BJ (cell line): ENCODE results near the gene WDHD1. TPM values are rescaled to one million over a fixed set of nuclear protein-coding genes. Genes with fewer than 3 reads are reported as not detected.
A peak's percentile ranks its signal among the peaks of the same experiment; 100 is the strongest.

Source experiments
- CTCF ChIA-PET: fragments of 350-600 bp; formaldehyde crosslinking; extraction: SDS; loops from one replicate; lab custom pipeline; 2021; ENCODE audit warnings: antibody characterized with exemption, inconsistent platforms; lab: Yijun Ruan, JAX
- POLR2A ChIA-PET: fragments of 300-600 bp; sonication (Branson Sonifier 250); formaldehyde crosslinking; extraction: SDS; loops from one replicate; lab custom pipeline; 2021; ENCODE audit warnings: antibody characterized with exemption; lab: Charles Lee
- DNase-seq: peaks from one replicate; pipeline ENCODE4 v3.0.0-alpha.2; 2011; ENCODE audit warnings: low read depth
- H3K27me3 ChIP-seq: 2 replicates; pipeline ENCODE4 v1.6.0; 2011; ENCODE audit warnings: low read length; ENCODE audit not compliant: control insufficient read depth, insufficient read depth
- H3K36me3 ChIP-seq: 2 replicates; pipeline ENCODE4 v1.5.1; 2011; ENCODE audit warnings: low read length; ENCODE audit not compliant: control insufficient read depth, insufficient read depth
- H3K4me3 ChIP-seq: 2 replicates; pipeline ENCODE4 v1.5.1; 2011; ENCODE audit warnings: low read depth, mild to moderate bottlenecking, control low read depth, low read length
- CTCF ChIP-seq: IDR thresholded peaks from 2 replicates; pipeline ENCODE4 v1.5.1; 2011; ENCODE audit warnings: low read depth, mild to moderate bottlenecking, control low read depth, inconsistent platforms, low read length, moderate library complexity; ENCODE audit not compliant: insufficient read depth
- polyA plus RNA-seq: library from polyadenylated mRNA; depleted of rRNA; stranded (reverse); fragments of >200 nt; gene quantifications from 2 replicates; pipeline ENCODE4 v1.2.3, GENCODE V29; 2011

The WDHD1 gene
- polyA plus RNA-seq, 1 experiment, result 2.6 TPM

- no peak for TF ChIP-seq CTCF
- Histone ChIP-seq H3K27me3 (no peaks in the 10 kb centered on the region), H3K4me3 (no peak overlapping the region), H3K36me3 (peaks cover 12% of the 10 kb centered on the region)
- ChIA-PET POLR2A (no interaction called here), CTCF (interaction anchor here (1.2 to 2.0 kb wide), 2 partner anchors 11 to 107 kb away, joined by 3 to 12 read pairs; partner anchors contain the start of gene MAPK1IP1L)
- DNase-seq, result no peak
Measured at GRCh38 chr14:55062517-55063351, 35.8 kb upstream of the WDHD1 start.

- H3K36me3 ChIP-seq, result peaks cover 12% of the 10 kb centered on the region
- H3K27me3 ChIP-seq, result no peaks in the 10 kb centered on the region
- no peak for TF ChIP-seq CTCF
- DNase-seq, result no peak
- POLR2A ChIA-PET, result no interaction called here
- CTCF ChIA-PET, result interaction anchor here (1.1 to 1.5 kb wide), 2 partner anchors 8 to 9 kb away, joined by 3 to 9 read pairs; partner anchors contain the start of gene MAPK1IP1L
- no peak overlapping the region for H3K4me3 ChIP-seq
Measured at GRCh38 chr14:55059333-55059732, 32.4 kb upstream of the WDHD1 start.

GRCh38 chr14:55057919-55058318, 31.0 kb upstream of the WDHD1 start:
- TF ChIP-seq CTCF, result no peak
- ChIA-PET CTCF (no interaction called here), POLR2A (no interaction called here)
- no peak overlapping the region for H3K4me3 ChIP-seq
- H3K36me3 ChIP-seq, result peaks cover 9% of the 10 kb centered on the region
- DNase-seq, result no peak
- no peaks in the 10 kb centered on the region for H3K27me3 ChIP-seq

GRCh38 chr14:55054098-55054497, 27.2 kb upstream of the WDHD1 start:
- TF ChIP-seq CTCF, result no peak
- Histone ChIP-seq H3K36me3 (peaks cover 2% of the 10 kb centered on the region; the same call in 1 of the 2 replicates), H3K27me3 (no peaks in the 10 kb centered on the region), H3K4me3 (no peak overlapping the region)
- no peak for DNase-seq
- POLR2A ChIA-PET, result no interaction called here
- CTCF ChIA-PET, result no interaction called here

DNA sequence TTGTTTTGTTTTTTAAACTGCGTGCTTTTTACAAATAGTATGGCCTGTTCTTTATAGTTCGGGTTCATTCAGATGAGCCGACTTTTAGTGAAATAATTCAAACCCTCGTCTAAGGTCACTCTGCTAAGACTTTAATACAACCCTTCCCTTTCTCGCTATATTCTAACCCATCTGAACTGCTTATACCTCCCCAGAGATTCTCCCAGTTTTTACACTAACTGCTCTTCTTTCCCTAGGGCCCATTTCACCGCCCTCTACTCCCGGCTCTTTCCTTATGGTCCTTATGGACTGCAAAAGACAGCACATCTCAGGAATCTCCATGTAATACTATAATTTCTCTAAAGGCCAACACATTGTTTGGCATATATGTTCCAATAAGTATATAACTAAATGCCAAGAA, 26.6 kb upstream of the WDHD1 start:
- no peak for TF ChIP-seq CTCF

More for the DNA sequence above, 26.6 kb upstream of the WDHD1 start:
- no peaks in the 10 kb centered on the region for H3K27me3 ChIP-seq
- POLR2A ChIA-PET, result no interaction called here
- H3K36me3 ChIP-seq, result peaks cover 2% of the 10 kb centered on the region; the same call in 1 of the 2 replicates
- peak overlapping the region; percentile 95; the same call in 1 of the 2 replicates for H3K4me3 ChIP-seq
- CTCF ChIA-PET, result interaction anchor here (1.2 kb wide), 1 partner anchor 107 kb away, joined by 5 read pairs; no protein-coding TSS in a partner anchor
- DNase-seq, result no peak
